ENCODE measurements around the gene DRC3. TPM values are rescaled to one million over a fixed set of nuclear protein-coding genes. Genes with fewer than 3 reads are reported as not detected.
A peak's percentile ranks its signal among the peaks of the same experiment; 100 is the strongest.

Gene DRC3
- polyA plus RNA-seq, 1 donor from 2014 or later = 1.9 TPM

DNA sequence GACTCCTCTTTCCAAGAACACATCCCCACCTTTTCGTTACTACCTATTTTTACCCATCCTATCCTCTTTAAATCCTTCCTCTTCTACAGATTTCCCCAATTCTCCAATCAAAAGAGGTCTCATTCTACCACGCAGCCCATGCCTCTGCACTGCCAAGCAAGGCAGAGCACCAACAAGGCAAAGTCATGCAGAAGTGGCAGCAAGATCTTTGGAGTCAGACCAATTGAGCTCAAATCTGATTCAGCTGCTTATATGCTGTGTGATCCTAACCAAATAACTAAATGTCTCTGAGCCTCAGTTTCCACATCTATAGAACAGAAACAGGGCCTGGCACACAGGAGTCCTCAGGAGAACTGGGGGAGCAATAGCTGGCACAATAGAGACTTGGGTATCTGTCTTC lies 41.5 kb upstream of the DRC3 start:
- no peaks in the 10 kb centered on the region for H3K9me3 ChIP-seq (ENCODE audit: low read length)
- peaks cover 18% of the 10 kb centered on the region for H3K79me2 ChIP-seq (replicated peaks; ENCODE audit: insufficient read depth, low read length)
- H3K27me3 ChIP-seq (ENCODE audit: insufficient read depth, low read depth, low read length) = no peaks in the 10 kb centered on the region
- no peak overlapping the region for H2AFZ ChIP-seq (ENCODE audit: low read depth, low read length)
- H3K27ac ChIP-seq (ENCODE audit: low read length) = no peak overlapping the region
- no peak overlapping the region for H3K4me2 ChIP-seq (ENCODE audit: low read length)
- H3K9ac ChIP-seq (ENCODE audit: low read length) = no peak overlapping the region
- no peaks in the 10 kb centered on the region for H3K36me3 ChIP-seq (ENCODE audit: insufficient read depth, low read length)
- no peak overlapping the region for H3K4me3 ChIP-seq (ENCODE audit: low read length)
- H4K20me1 ChIP-seq (ENCODE audit: insufficient read depth) = no peaks in the 10 kb centered on the region
- TF ChIP-seq EP300 (conservative IDR thresholded peaks at IDR 0.05; ENCODE audit: poor library complexity, severe bottlenecking) = no peak
- no peaks in the 10 kb centered on the region for H3K9me2 ChIP-seq (ENCODE audit: insufficient read depth, low read length)
- peaks cover 3% of the 10 kb centered on the region for H3F3A ChIP-seq (ENCODE audit: insufficient read depth, low read length, poor library complexity, severe bottlenecking)

DNA sequence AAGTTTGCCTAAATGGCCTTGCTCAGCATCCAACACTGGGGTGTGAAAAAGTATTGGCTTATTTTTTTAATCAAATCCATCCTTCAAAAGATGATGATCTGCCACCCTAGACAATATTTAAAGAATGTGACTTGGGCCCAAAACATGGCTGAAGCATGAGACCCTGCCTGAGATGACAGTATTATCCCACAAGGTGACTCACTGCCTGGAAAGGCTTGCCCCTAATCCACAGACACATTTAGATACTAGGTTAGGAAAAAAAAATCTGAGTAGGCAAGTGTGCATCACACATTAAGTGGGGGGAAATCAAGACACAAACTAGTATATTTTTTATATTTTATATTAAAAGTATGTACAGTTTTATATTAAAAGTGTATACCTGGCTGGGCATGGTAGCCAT lies 38.9 kb upstream of the DRC3 start:
- Histone ChIP-seq H3K9me2 (ENCODE audit: insufficient read depth, low read length) (no peaks in the 10 kb centered on the region), H3F3A (ENCODE audit: insufficient read depth, low read length, poor library complexity, severe bottlenecking) (peaks cover 3% of the 10 kb centered on the region), H3K4me3 (ENCODE audit: low read length) (no peak overlapping the region), H3K4me2 (ENCODE audit: low read length) (no peak overlapping the region), H2AFZ (ENCODE audit: low read depth, low read length) (no peak overlapping the region), H3K27me3 (ENCODE audit: insufficient read depth, low read depth, low read length) (no peaks in the 10 kb centered on the region), H4K20me1 (ENCODE audit: insufficient read depth) (no peaks in the 10 kb centered on the region), H3K9ac (ENCODE audit: low read length) (no peak overlapping the region), H3K27ac (ENCODE audit: low read length) (no peak overlapping the region), H3K36me3 (ENCODE audit: insufficient read depth, low read length) (no peaks in the 10 kb centered on the region), H3K79me2 (replicated peaks; ENCODE audit: insufficient read depth, low read length) (peaks cover 21% of the 10 kb centered on the region), H3K9me3 (ENCODE audit: low read length) (no peaks in the 10 kb centered on the region)
- TF ChIP-seq POLR2AphosphoS5 (IDR thresholded peaks at IDR 0.05) (no peak), EP300 (conservative IDR thresholded peaks at IDR 0.05; ENCODE audit: poor library complexity, severe bottlenecking) (no peak), EZH2 (IDR thresholded peaks at IDR 0.05; ENCODE audit: borderline replicate concordance, insufficient read depth, low read length, poor library complexity, severe bottlenecking) (no peak), RAD21 (conservative IDR thresholded peaks at IDR 0.05) (no peak), MXI1 (conservative IDR thresholded peaks at IDR 0.05; ENCODE audit: poor library complexity, severe bottlenecking) (no peak), SMC3 (conservative IDR thresholded peaks at IDR 0.05; ENCODE audit: poor library complexity) (no peak), TAF1 (IDR thresholded peaks at IDR 0.05; ENCODE audit: low read depth) (no peak)
- TF ChIP-seq, protein P1, sequence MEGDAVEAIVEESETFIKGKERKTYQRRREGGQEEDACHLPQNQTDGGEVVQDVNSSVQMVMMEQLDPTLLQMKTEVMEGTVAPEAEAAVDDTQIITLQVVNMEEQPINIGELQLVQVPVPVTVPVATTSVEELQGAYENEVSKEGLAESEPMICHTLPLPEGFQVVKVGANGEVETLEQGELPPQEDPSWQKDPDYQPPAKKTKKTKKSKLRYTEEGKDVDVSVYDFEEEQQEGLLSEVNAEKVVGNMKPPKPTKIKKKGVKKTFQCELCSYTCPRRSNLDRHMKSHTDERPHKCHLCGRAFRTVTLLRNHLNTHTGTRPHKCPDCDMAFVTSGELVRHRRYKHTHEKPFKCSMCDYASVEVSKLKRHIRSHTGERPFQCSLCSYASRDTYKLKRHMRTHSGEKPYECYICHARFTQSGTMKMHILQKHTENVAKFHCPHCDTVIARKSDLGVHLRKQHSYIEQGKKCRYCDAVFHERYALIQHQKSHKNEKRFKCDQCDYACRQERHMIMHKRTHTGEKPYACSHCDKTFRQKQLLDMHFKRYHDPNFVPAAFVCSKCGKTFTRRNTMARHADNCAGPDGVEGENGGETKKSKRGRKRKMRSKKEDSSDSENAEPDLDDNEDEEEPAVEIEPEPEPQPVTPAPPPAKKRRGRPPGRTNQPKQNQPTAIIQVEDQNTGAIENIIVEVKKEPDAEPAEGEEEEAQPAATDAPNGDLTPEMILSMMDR (IDR thresholded peaks at IDR 0.05; ENCODE audit: poor library complexity, severe bottlenecking) = no peak
- TF ChIP-seq, protein P2, sequence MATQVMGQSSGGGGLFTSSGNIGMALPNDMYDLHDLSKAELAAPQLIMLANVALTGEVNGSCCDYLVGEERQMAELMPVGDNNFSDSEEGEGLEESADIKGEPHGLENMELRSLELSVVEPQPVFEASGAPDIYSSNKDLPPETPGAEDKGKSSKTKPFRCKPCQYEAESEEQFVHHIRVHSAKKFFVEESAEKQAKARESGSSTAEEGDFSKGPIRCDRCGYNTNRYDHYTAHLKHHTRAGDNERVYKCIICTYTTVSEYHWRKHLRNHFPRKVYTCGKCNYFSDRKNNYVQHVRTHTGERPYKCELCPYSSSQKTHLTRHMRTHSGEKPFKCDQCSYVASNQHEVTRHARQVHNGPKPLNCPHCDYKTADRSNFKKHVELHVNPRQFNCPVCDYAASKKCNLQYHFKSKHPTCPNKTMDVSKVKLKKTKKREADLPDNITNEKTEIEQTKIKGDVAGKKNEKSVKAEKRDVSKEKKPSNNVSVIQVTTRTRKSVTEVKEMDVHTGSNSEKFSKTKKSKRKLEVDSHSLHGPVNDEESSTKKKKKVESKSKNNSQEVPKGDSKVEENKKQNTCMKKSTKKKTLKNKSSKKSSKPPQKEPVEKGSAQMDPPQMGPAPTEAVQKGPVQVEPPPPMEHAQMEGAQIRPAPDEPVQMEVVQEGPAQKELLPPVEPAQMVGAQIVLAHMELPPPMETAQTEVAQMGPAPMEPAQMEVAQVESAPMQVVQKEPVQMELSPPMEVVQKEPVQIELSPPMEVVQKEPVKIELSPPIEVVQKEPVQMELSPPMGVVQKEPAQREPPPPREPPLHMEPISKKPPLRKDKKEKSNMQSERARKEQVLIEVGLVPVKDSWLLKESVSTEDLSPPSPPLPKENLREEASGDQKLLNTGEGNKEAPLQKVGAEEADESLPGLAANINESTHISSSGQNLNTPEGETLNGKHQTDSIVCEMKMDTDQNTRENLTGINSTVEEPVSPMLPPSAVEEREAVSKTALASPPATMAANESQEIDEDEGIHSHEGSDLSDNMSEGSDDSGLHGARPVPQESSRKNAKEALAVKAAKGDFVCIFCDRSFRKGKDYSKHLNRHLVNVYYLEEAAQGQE (IDR thresholded peaks at IDR 0.05; ENCODE audit: borderline replicate concordance) = no peak

DNA sequence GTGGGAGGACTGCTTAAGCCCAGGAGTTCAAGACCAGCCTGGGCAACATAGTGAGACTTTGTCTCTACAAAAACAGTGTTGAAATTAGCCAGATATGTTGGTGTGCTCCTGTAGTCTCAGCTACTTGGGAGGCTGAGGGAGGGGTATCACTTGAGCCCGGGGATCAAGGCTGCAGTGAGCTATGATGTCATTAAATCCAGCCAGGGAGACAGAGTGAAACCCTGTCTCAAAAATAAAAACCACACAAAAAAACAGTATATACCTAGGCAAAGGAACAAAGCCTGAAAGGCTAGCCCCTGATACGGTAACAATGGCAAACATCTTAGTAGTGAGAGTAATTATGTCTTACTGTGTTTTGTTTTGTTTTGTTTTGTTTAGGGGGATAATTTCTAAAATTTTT lies 38.4 kb upstream of the DRC3 start:
- H3K79me2 ChIP-seq (replicated peaks; ENCODE audit: insufficient read depth, low read length) = peaks cover 21% of the 10 kb centered on the region
- no peaks in the 10 kb centered on the region for H3K27me3 ChIP-seq (ENCODE audit: insufficient read depth, low read depth, low read length)
- H3K4me3 ChIP-seq (ENCODE audit: low read length) = no peak overlapping the region
- TF ChIP-seq EZH2 (IDR thresholded peaks at IDR 0.05; ENCODE audit: borderline replicate concordance, insufficient read depth, low read length, poor library complexity, severe bottlenecking) (no peak), POLR2AphosphoS5 (IDR thresholded peaks at IDR 0.05) (no peak), EP300 (conservative IDR thresholded peaks at IDR 0.05; ENCODE audit: poor library complexity, severe bottlenecking) (no peak), MXI1 (conservative IDR thresholded peaks at IDR 0.05; ENCODE audit: poor library complexity, severe bottlenecking) (no peak), SMC3 (conservative IDR thresholded peaks at IDR 0.05; ENCODE audit: poor library complexity) (no peak), TAF1 (IDR thresholded peaks at IDR 0.05; ENCODE audit: low read depth) (no peak), RAD21 (conservative IDR thresholded peaks at IDR 0.05) (no peak)
- TF ChIP-seq, protein P1 (IDR thresholded peaks at IDR 0.05; ENCODE audit: poor library complexity, severe bottlenecking) = no peak
- TF ChIP-seq, protein P2 (IDR thresholded peaks at IDR 0.05; ENCODE audit: borderline replicate concordance) = no peak
- H3K4me2 ChIP-seq (ENCODE audit: low read length) = no peak overlapping the region
- H3K36me3 ChIP-seq (ENCODE audit: insufficient read depth, low read length) = no peaks in the 10 kb centered on the region
- no peaks in the 10 kb centered on the region for H3K9me3 ChIP-seq (ENCODE audit: low read length)
- H3K9me2 ChIP-seq (ENCODE audit: insufficient read depth, low read length) = no peaks in the 10 kb centered on the region
- H3K9ac ChIP-seq (ENCODE audit: low read length) = peak overlapping the region; percentile 13
- no peaks in the 10 kb centered on the region for H4K20me1 ChIP-seq (ENCODE audit: insufficient read depth)
- peaks cover 3% of the 10 kb centered on the region for H3F3A ChIP-seq (ENCODE audit: insufficient read depth, low read length, poor library complexity, severe bottlenecking)
- no peak overlapping the region for H2AFZ ChIP-seq (ENCODE audit: low read depth, low read length)
- no peak overlapping the region for H3K27ac ChIP-seq (ENCODE audit: low read length)

All from neural cell (in vitro differentiated cells).